ENCODE results near the gene FBXW10.
"Not testable (repeated sequence)": the region's sequence is repeated elsewhere in the genome, so short reads cannot be mapped to it uniquely, and the experiment has no call there.

The FBXW10 gene, protein sequence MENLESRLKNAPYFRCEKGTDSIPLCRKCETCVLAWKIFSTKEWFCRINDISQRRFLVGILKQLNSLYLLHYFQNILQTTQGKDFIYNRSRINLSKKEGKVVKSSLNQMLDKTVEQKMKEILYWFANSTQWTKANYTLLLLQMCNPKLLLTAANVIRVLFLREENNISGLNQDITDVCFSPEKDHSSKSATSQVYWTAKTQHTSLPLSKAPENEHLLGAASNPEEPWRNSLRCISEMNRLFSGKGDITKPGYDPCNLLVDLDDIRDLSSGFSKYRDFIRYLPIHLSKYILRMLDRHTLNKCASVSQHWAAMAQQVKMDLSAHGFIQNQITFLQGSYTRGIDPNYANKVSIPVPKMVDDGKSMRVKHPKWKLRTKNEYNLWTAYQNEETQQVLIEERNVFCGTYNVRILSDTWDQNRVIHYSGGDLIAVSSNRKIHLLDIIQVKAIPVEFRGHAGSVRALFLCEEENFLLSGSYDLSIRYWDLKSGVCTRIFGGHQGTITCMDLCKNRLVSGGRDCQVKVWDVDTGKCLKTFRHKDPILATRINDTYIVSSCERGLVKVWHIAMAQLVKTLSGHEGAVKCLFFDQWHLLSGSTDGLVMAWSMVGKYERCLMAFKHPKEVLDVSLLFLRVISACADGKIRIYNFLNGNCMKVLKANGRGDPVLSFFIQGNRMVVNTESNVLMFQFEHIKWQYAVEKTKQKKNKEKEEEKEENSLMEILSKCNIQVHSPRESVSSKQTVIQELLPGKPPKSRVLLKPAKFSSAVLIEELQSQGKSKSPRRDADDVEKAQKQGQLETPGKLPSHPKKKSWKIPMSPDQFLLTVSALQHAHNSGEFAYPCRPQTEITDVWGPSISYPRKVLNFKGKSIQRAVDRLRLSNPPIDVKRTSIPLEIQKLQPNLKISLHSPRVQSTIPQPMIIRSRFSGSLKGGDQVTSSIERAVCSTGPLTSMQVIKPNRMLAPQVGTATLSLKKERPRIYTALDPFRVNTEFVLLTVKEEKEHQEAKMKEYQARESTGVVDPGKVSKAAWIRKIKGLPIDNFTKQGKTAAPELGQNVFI

GRCh38 chr17:18743699-18744421 is at the start of gene FBXW10:
Gene FBXW10, plus strand, starts transcription at chr17:18744054. Its CDS starts 191 bp downstream, at chr17:18744245.
- not testable (repeated sequence) for DNase-seq

- not testable (repeated sequence) for DNase-seq
Observed at GRCh38 chr17:18695143-18695542, 48.7 kb upstream of the FBXW10 start.

DNA sequence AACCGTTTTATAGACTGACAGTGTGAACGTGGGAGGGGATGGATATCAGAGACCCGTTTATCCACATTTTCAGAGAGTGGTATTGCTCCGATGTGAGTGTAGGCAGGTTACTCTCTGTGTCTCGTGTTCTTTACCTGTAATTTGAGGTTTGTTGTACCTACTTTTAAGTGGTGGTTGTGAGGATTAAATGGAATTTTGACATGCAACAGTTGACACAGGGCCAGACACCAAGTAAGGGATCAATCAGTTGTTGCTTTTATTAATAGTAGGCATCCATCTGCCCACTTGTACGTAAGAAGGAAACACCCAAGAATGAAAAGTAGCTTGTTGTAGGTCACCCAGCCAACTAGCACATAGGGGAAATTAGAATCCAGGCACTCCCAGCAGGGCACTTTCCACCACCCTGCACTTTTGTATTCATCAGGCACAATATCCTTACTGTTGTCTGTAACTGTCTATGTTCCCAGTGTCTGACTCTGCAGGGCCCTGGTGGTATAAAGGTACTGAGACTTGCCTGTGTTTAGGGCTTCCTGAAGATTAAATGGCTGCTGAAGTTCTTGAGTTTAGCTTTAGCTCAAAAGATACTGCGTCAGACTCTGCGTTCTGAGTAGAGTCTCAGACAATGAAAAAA is 45.3 kb upstream of the FBXW10 start:
- DNase-seq, result not testable (repeated sequence)

- DNase-seq, result not testable (repeated sequence)
Observed at GRCh38 chr17:18705955-18706354, 37.9 kb upstream of the FBXW10 start.

DNA sequence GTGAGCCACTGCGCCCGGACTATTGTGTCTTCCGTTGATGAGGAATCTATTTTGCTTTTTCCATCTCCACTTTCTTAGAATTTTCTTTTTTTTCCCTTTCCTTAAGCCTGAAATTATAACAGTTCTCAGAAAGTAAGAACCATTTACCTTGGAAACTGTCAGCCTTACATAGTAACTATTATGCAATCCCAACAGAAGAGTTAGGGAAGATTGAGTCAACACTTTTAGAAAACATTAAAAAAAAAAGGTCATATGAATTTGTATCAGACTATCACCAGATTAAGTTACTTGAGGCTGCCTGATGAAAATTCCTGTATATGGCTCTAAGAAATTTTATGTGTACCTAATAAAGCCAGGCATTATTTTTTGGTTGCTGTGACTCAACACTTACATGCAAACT is 35.6 kb upstream of the FBXW10 start:
- DNase-seq, result not testable (repeated sequence)

DNA sequence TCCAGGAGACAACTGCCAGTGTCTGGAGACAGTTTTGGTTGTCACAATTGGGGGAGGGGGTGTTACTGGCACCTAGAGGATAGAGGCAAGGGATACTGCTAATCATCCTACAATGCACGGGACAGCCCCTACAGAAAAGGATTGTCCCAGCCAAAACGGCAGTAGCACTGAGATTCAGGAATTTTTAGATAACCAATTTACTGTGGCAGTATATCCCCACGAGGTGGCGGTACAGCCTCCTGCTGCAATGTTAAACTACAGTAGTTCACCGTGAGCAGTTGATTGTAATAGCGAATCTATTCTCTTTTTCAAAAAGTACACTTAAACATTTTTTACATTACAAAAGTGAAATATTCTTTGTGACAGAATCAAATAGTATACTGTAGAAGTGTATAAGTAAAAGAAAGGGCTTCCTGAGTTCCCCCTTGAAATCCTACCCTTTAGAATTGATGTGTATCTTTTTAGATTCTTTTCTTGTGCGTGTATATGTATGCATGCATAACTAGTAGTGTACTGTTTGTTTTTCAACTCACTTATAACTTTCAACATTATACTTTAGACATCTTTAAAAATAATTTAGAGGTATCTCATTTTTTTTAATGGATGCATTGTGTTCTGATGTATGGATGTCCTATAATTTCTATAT is 31.4 kb upstream of the FBXW10 start:
- not testable (repeated sequence) for DNase-seq

- not testable (repeated sequence) for DNase-seq
Observed at GRCh38 chr17:18718643-18719427, 25.0 kb upstream of the FBXW10 start.

DNA sequence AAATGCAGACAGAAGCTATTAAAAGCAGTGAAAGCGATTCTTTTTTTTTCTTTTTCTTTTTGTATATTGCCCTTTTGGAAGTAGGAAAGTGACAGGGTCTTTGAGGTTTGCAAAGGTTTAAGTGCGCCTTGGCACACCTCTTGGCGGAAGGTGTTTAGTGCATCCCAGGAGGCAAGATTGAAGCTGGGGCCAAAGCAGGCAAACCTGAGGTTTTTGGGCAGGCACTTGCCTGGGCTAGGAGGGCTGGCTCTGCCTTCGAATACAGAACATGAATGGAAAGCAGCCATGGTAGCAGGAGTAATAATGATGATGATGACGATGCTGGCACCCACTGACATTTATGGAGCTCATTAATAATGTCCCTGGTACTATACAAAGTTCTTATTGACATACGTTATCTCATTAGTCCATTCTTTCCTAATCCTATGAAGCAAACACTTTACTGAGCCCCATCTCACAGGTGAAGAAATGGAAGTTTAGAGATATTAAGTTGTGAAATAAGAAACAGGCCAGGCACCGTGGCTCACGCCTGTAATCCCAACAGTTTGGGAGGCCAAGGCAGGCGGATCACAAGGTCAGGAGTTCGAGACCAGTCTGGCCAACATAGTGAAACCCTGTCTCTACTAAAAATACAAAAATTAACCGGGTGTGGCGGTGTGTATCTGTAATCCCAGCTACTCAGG is 24.3 kb upstream of the FBXW10 start:
- DNase-seq, result not testable (repeated sequence)

DNA sequence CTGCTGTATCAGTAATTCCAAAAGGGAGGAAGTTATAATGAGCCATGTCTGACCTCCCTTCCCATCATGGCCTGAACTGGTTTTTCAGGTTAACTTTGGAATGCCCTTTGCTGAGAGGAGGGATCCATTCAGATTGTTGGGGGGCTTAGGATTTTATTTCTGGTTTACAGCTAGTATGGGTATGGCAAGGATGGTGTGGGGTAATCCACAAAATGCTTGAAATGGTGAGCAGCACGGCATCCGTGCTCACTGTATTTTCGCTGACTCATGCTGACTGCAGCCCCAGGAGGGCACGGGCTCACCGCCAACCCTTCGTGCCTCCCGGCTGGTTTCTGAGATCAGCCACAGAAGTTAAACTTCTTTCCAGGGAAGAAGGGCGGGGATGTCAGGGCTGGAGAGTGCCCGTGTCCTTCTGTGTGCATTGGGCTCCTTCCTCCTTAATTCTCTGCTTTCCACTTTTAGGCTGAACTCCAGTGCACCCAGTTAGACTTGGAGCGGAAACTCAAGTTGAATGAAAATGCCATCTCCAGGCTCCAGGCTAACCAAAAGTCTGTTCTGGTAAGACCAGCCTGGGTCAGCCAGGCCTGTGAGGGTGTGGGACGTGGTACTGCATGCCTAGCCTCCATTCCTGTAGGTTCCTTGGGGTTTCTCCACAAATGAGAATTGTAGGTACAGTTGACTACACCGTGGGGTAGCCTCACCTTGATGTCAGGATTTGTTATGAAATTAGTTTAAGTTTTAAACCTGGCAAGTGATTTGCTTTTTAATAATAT is 21.9 kb upstream of the FBXW10 start:
- not testable (repeated sequence) for DNase-seq

DNA sequence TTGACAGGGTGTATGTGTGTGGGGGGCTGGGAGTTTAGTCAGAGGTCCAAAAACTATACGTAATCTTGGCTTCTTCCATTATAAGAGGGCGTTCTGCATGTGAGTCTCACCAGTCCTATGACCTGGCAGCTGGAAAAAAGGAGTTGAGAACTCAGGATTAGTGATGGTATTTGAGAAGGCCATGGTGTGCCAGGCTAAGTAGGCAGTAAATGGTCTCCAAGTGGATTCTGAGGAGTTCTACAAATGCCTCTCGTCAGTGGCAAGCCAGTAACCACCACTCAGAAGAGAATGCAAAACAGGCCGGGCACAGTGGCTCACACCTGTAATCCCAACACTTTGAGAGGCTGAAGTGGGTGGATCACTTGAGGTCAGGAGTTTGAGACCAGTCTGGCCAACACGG is 21.2 kb upstream of the FBXW10 start:
- DNase-seq, result not testable (repeated sequence)

DNA sequence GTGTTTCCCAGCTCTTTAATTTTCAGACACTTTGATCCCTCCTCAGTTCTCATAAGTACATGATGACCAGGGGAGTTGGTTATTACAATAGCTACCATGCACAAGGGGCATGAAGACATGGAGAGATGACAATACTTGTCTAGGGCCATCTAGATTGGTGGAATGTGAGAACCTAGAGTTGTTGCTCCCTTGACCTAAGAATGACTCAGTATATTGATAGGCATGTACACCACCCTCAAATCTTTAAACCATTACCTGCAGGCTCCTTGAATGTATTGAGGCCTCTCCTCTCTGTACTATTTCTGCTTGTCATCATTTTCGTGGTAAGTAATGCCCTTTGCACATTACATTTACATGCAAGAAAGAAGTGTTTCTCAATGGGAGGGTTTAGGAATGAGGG is 20.3 kb upstream of the FBXW10 start:
- not testable (repeated sequence) for DNase-seq

- not testable (repeated sequence) for DNase-seq
Observed at GRCh38 chr17:18732438-18732837, 11.4 kb upstream of the FBXW10 start.

DNA sequence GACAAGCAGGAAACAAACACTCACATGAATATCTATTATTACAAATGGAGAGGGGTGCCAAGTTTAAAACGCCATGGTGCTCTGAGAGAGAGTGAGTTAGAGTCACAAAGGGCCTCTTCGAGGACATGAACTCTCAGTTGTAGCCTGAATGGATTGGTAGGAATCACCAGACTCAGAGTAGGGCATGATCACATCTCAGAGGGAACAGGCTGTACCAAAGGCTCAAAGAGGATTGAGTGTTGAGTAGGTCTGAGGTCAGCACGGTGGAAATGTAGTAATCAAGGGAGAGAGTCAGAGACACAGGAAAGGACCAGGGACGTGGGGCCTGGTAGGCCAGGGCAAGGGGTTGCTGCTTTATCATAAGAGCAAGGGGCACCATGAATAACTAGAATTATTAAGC is 10.5 kb upstream of the FBXW10 start:
- DNase-seq, result not testable (repeated sequence)

- not testable (repeated sequence) for DNase-seq
Observed at GRCh38 chr17:18739616-18740391, 4.0 kb upstream of the FBXW10 start.

GRCh38 chr17:18741228-18741627 is 2.6 kb upstream of the FBXW10 start:
- DNase-seq, result not testable (repeated sequence)

DNA sequence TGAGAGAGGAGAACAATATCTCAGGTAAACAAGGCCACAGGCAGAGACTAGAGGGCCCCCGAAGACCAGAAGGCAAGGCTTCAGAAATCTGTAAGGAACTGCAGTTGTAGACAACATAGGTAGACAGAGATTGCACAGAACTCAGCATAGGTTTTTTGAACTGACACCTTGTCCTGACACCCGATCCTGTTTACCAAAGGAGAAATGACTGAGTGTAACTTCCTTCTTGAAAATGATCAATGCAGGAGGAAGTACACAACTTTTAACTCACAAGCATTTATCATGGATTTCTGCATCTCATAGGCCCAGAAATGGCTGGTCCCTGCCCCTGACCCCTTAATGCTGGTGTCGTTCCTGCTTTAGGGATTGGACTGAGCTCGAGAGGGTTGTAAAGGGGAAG is 872 bp downstream of the FBXW10 start:
- DNase-seq, result not testable (repeated sequence)

GRCh38 chr17:18746551-18746950 is 2.7 kb downstream of the FBXW10 start:
- not testable (repeated sequence) for DNase-seq

DNA sequence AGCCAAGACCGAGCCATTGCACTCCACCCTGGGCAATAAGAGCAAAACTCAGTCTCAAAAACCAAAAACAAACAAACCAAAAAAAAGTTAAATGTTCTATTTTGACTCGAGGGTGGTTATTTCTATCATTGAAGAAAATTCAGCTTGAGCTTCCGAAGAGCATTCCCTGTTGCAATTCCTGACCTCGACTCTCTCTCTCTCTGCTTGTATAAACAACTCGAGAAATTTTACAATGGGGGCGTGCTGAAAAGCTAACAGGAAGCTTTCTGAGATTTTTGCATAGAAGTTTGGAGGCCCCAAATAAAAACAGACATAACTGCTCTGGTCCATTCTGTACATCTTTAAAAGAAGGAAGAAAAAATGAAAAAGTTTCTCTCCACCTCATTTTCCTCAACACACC is 3.6 kb downstream of the FBXW10 start:
- not testable (repeated sequence) for DNase-seq

Measured in NCI-H526 treated with DMSO at 0.1 percent for 48 hours (cell line).